ENCODE measurements around the gene NUDC. TPM values are rescaled to one million over a fixed set of nuclear protein-coding genes. Genes with fewer than 3 reads are reported as not detected.

The NUDC gene
- total RNA-seq, 1 experiment from 2014 or later: 161 TPM

DNA sequence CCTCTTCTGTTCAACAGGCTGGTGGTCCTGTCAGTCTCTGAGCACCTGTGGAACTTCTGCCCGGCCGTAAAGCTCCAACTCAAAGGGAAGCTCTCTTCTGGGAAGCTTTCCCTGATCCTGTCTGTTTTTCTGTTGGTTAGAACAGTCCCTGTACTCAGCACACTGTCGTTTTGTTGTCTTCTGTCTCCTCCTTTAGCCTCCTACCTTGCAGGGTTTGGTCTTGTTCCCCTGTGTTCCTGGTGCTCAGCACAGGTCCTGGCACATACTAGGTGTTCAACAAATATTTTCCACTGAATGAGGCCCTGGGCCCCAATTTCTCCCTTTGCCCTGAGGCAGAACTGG lies 39.1 kb downstream of the NUDC start:
- no peaks in the 10 kb centered on the region for H3K27me3 ChIP-seq (ENCODE audit: control insufficient read depth, insufficient read depth, low read length)
- no peak for DNase-seq (ENCODE audit: low read depth, low spot score)
- no peaks in the 10 kb centered on the region; the same call in 1 of the 2 replicates for H3K36me3 ChIP-seq (ENCODE audit: control insufficient read depth, insufficient read depth, low read length)
- intact Hi-C loops (cut with micrococcal nuclease; ENCODE audit: unreplicated experiment) (no loop called here), in situ Hi-C loops (cut with HindIII; ENCODE audit: low pct_unique_long_range_greater_than_20kb, low sequenced_read_pairs) (no loop called here)
- CTCF ChIA-PET: interaction anchor here (0.7 kb wide), 2 partner anchors 37 to 40 kb away, joined by 3 to 7 read pairs; no protein-coding TSS in a partner anchor
- H3K4me1 ChIP-seq (ENCODE audit: control insufficient read depth, insufficient read depth, low read length): peaks cover 14% of the 10 kb centered on the region
- ATAC-seq: peak; percentile 30
- POLR2A ChIA-PET: interaction anchor here (0.6 to 0.7 kb wide), 2 partner anchors 41 to 61 kb away, joined by 3 to 4 read pairs; no protein-coding TSS in a partner anchor
- BruUV-seq (replicated peaks): no TSS peak
- peaks cover 6% of the 10 kb centered on the region; the same call in 1 of the 2 replicates for H3K9me3 ChIP-seq (ENCODE audit: control insufficient read depth, insufficient read depth, low read depth, low read length)
- peak overlapping the region; percentile 52 to 62 for H3K4me3 ChIP-seq (ENCODE audit: low read depth in 2 of 2, low read length in 2 of 2)
- H3K27ac ChIP-seq (ENCODE audit: low read length): peak overlapping the region; percentile 65
- TF ChIP-seq POLR2AphosphoS5 (IDR thresholded peaks at IDR 0.05; ENCODE audit: low read depth, low read length) (no peak), CTCF (IDR thresholded peaks at IDR 0.05) (no peak), TCF7L2 (IDR thresholded peaks at IDR 0.05; ENCODE audit: low read depth, low read length) (no peak), SIN3A (IDR thresholded peaks at IDR 0.05; ENCODE audit: borderline replicate concordance, insufficient read depth, low read depth, low read length) (no peak)
- TF ChIP-seq, protein P1, sequence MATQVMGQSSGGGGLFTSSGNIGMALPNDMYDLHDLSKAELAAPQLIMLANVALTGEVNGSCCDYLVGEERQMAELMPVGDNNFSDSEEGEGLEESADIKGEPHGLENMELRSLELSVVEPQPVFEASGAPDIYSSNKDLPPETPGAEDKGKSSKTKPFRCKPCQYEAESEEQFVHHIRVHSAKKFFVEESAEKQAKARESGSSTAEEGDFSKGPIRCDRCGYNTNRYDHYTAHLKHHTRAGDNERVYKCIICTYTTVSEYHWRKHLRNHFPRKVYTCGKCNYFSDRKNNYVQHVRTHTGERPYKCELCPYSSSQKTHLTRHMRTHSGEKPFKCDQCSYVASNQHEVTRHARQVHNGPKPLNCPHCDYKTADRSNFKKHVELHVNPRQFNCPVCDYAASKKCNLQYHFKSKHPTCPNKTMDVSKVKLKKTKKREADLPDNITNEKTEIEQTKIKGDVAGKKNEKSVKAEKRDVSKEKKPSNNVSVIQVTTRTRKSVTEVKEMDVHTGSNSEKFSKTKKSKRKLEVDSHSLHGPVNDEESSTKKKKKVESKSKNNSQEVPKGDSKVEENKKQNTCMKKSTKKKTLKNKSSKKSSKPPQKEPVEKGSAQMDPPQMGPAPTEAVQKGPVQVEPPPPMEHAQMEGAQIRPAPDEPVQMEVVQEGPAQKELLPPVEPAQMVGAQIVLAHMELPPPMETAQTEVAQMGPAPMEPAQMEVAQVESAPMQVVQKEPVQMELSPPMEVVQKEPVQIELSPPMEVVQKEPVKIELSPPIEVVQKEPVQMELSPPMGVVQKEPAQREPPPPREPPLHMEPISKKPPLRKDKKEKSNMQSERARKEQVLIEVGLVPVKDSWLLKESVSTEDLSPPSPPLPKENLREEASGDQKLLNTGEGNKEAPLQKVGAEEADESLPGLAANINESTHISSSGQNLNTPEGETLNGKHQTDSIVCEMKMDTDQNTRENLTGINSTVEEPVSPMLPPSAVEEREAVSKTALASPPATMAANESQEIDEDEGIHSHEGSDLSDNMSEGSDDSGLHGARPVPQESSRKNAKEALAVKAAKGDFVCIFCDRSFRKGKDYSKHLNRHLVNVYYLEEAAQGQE (IDR thresholded peaks at IDR 0.05; ENCODE audit: insufficient read depth in 1 of 2, low read depth in 2 of 2, low read length in 1 of 2): no peak

DNA sequence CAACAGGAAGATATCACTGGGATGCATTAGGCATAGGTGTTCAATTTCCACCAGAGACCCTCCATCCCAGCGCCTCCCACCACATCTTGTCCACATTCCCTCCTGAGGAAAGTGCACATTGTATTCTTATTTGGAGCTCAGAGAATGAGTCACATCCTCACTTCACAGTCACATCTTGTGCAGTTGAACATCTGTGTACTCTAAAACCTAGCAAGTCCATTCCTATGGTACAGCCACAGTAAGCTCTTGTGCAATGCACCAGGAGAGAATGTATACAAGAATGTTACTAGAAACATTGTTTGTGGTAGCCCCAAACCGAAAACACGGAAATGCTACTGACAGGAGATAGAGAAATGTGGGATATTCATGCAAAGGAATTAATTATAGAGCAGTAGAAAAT lies 40.3 kb downstream of the NUDC start:
- POLR2A ChIA-PET: interaction anchor here (0.6 kb wide), 2 partner anchors 32 to 65 kb away, joined by 3 to 4 read pairs; no protein-coding TSS in a partner anchor
- BruUV-seq (replicated peaks): no TSS peak

GRCh38 chr1:26965213-26965612 lies 43.7 kb downstream of the NUDC start:
- TF ChIP-seq CTCF (IDR thresholded peaks at IDR 0.05) (no peak), SIN3A (IDR thresholded peaks at IDR 0.05; ENCODE audit: borderline replicate concordance, insufficient read depth, low read depth, low read length) (no peak), TCF7L2 (IDR thresholded peaks at IDR 0.05; ENCODE audit: low read depth, low read length) (no peak), POLR2AphosphoS5 (IDR thresholded peaks at IDR 0.05; ENCODE audit: low read depth, low read length) (no peak)
- TF ChIP-seq, protein P1 (IDR thresholded peaks at IDR 0.05; ENCODE audit: insufficient read depth in 1 of 2, low read depth in 2 of 2, low read length in 1 of 2): no peak
- ATAC-seq: no peak
- H3K36me3 ChIP-seq (ENCODE audit: control insufficient read depth, insufficient read depth, low read length): no peaks in the 10 kb centered on the region; the same call in 1 of the 2 replicates
- H3K4me1 ChIP-seq (ENCODE audit: control insufficient read depth, insufficient read depth, low read length): peaks cover 14% of the 10 kb centered on the region
- POLR2A ChIA-PET: no interaction called here
- no peak for DNase-seq (ENCODE audit: low read depth, low spot score)
- H3K27ac ChIP-seq (ENCODE audit: low read length): no peak overlapping the region
- BruUV-seq (replicated peaks): no TSS peak
- H3K4me3 ChIP-seq (ENCODE audit: low read depth in 2 of 2, low read length in 2 of 2): no peak overlapping the region
- in situ Hi-C loops (cut with HindIII; ENCODE audit: low pct_unique_long_range_greater_than_20kb, low sequenced_read_pairs): no loop called here
- H3K27me3 ChIP-seq (ENCODE audit: control insufficient read depth, insufficient read depth, low read length): no peaks in the 10 kb centered on the region
- H3K9me3 ChIP-seq (ENCODE audit: control insufficient read depth, insufficient read depth, low read depth, low read length): no peaks in the 10 kb centered on the region
- intact Hi-C loops (cut with micrococcal nuclease; ENCODE audit: unreplicated experiment): no loop called here
- CTCF ChIA-PET: no interaction called here

More for the DNA sequence above, 40.3 kb downstream of the NUDC start:
- TF ChIP-seq POLR2AphosphoS5 (IDR thresholded peaks at IDR 0.05; ENCODE audit: low read depth, low read length) (peak; percentile 27; the same call in 1 of the 2 replicates), TCF7L2 (IDR thresholded peaks at IDR 0.05; ENCODE audit: low read depth, low read length) (no peak)
- no peaks in the 10 kb centered on the region; the same call in 1 of the 2 replicates for H3K36me3 ChIP-seq (ENCODE audit: control insufficient read depth, insufficient read depth, low read length)
- peak overlapping the region; percentile 73; the same call in 1 of the 2 replicates for H3K27ac ChIP-seq (ENCODE audit: low read length)
- CTCF ChIA-PET: interaction anchor here (0.5 to 0.7 kb wide), 2 partner anchors 193 to 347 kb away, joined by 3 to 8 read pairs; partner anchors contain the start of gene SLC9A1
- H3K4me3 ChIP-seq (ENCODE audit: low read depth in 2 of 2, low read length in 2 of 2): peak overlapping the region in 1 of 2 experiments; percentile 62; a peak in 2 of 4 replicates
- H3K4me1 ChIP-seq (ENCODE audit: control insufficient read depth, insufficient read depth, low read length): peaks cover 14% of the 10 kb centered on the region
- intact Hi-C loops (cut with micrococcal nuclease; ENCODE audit: unreplicated experiment): no loop called here
- H3K27me3 ChIP-seq (ENCODE audit: control insufficient read depth, insufficient read depth, low read length): no peaks in the 10 kb centered on the region
- in situ Hi-C loops (cut with HindIII; ENCODE audit: low pct_unique_long_range_greater_than_20kb, low sequenced_read_pairs): no loop called here
- no peaks in the 10 kb centered on the region for H3K9me3 ChIP-seq (ENCODE audit: control insufficient read depth, insufficient read depth, low read depth, low read length)
- peak; percentile 65 for DNase-seq (ENCODE audit: low read depth, low spot score)
- ATAC-seq: peak; percentile 84

All from Panc1 (cell line).